Measurements from ENCODE around the gene CD27. TPM values are rescaled to one million over a fixed set of nuclear protein-coding genes. Genes with fewer than 3 reads are reported as not detected.
A peak's percentile ranks its signal among the peaks of the same experiment; 100 is the strongest.
"Not testable (repeated sequence)": the region's sequence is repeated elsewhere in the genome, so short reads cannot be mapped to it uniquely, and the experiment has no call there.

CD27 gene
- total RNA-seq, 1 donor = 24.3 TPM

DNA sequence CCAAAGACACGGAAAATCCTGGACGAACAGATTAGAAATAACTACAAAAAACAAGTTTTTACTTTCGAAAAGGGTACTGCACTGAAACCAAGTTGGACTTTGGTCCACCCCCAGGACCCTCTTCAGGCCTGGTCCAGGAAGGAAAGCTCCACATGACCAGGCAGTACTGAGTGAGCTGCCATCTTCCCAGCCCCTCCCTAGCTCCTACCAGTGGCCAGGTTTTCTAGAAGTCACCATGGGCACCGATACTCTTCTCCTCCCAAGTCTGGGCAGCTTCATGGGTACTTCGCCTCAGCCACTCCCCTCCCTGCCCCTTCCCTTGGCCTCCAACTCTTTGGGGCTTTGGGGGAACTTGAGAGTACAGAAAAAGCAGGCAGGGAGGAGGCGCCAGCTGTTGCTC is 19.1 kb downstream of the CD27 start:
- no peaks in the 10 kb centered on the region for H3K27me3 ChIP-seq (ENCODE audit: insufficient read depth, low read length)
- no peak overlapping the region for H3K4me3 ChIP-seq (ENCODE audit: low read length)
- H3K9me3 ChIP-seq (ENCODE audit: low read depth, low read length) = no peaks in the 10 kb centered on the region
- H3K4me1 ChIP-seq (ENCODE audit: insufficient read depth, low read length) = peaks cover 93% of the 10 kb centered on the region

DNA sequence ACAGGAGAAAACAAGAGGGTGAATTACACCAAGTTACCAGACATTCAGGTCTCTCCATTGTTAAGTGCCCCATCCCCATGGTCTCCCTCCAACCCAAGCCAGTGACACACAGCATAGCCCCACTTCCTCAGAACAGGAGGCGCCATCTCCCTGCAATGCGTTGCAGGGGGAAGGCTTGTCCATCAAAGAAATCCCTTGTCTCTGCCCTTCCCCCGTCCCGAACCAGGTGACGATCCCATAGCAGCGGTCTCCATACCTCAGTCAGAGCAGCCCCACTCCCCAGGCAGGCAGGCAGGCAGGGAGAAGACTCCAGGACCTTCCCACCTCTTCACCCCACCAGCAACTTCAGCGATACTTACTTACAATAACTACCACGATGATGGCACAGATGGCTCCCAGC is 19.8 kb downstream of the CD27 start:
- no peaks in the 10 kb centered on the region for H3K27me3 ChIP-seq (ENCODE audit: insufficient read depth, low read length)
- H3K4me1 ChIP-seq (ENCODE audit: insufficient read depth, low read length) = peaks cover 93% of the 10 kb centered on the region
- no peak overlapping the region for H3K4me3 ChIP-seq (ENCODE audit: low read length)
- H3K9me3 ChIP-seq (ENCODE audit: low read depth, low read length) = no peaks in the 10 kb centered on the region

DNA sequence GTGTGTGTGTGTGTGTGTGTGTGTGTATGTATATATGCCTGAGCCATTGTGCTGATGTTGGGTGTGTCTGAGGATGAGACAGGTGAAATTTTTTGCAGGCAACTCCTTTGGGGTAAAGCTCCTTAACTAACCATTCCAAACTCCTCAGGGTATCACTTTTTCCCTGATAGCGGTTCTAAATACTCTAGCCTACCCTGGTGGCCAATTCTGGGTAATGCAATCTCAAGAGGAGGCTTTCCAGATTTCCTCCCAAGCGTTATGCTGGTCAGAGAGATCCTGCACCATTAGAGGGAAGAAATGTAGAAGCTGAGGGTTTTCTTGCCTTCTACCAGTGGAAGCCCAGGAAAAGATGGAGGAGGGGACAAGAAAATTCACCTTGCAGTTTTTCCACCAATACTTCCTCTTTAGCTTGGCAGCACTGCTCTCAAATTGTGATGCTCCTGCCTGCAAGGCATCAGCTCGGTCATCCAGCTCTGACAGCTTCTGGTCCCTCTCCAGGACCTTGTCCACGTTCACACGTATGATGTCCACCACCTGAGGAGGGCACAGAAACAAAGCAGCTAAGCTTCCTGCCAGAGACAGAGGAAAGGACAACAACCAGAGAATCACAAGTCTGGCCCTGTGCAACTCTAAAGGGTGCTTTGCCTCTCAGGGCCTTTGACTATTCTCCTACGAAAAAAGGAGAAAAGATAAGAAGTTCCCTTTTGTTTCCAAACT is 20.9 kb downstream of the CD27 start:
- no peak overlapping the region for H3K4me3 ChIP-seq (ENCODE audit: low read length)
- no peaks in the 10 kb centered on the region for H3K9me3 ChIP-seq (ENCODE audit: low read depth, low read length)
- H3K4me1 ChIP-seq (ENCODE audit: insufficient read depth, low read length) = peaks cover 86% of the 10 kb centered on the region
- H3K27me3 ChIP-seq (ENCODE audit: insufficient read depth, low read length) = no peaks in the 10 kb centered on the region

DNA sequence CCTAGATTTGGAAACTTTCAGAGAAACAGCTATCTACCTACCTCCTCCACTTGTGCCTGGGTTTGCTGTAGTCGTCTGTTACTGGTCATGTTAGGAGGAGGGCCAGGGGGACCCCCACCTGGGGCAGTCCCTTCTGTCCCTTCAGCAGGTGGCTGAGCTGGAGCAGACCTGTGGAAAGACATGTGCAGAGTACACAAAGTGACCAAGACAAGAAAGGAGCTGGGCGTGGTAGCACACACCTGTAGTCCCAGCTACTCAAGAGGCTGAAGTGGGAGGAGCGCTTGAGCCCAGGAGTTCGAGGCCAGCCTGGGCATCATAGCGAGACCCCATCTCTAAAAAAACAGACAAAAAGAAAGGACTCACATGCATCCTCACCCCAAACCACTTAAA is 21.4 kb downstream of the CD27 start:
- H3K4me3 ChIP-seq (ENCODE audit: low read length) = no peak overlapping the region
- no peaks in the 10 kb centered on the region for H3K27me3 ChIP-seq (ENCODE audit: insufficient read depth, low read length)
- H3K9me3 ChIP-seq (ENCODE audit: low read depth, low read length) = no peaks in the 10 kb centered on the region
- H3K4me1 ChIP-seq (ENCODE audit: insufficient read depth, low read length) = peaks cover 83% of the 10 kb centered on the region

DNA sequence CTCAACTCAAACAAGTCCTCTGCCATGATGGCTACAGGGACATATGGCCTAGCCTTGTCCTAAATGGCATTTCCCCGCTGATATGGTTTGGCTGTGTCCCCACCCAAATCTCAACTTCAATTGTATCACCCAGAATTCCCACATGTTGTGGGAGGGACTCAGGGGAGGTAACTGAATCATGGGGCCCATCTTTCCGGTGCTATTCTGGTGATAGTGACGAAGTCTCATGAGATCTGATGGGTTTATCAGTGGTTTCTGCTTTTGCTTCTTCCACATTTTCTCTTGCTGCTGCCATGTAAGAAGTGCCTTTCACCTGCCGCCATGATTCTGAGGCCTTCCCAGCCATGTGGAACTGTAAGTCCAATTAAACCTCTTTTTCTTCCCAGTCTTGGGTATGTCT is 22.0 kb downstream of the CD27 start:
- H3K4me1 ChIP-seq (ENCODE audit: insufficient read depth, low read length) = peaks cover 83% of the 10 kb centered on the region
- H3K27me3 ChIP-seq (ENCODE audit: insufficient read depth, low read length); H3K4me3 ChIP-seq (ENCODE audit: low read length); H3K9me3 ChIP-seq (ENCODE audit: low read depth, low read length): not testable (repeated sequence)

DNA sequence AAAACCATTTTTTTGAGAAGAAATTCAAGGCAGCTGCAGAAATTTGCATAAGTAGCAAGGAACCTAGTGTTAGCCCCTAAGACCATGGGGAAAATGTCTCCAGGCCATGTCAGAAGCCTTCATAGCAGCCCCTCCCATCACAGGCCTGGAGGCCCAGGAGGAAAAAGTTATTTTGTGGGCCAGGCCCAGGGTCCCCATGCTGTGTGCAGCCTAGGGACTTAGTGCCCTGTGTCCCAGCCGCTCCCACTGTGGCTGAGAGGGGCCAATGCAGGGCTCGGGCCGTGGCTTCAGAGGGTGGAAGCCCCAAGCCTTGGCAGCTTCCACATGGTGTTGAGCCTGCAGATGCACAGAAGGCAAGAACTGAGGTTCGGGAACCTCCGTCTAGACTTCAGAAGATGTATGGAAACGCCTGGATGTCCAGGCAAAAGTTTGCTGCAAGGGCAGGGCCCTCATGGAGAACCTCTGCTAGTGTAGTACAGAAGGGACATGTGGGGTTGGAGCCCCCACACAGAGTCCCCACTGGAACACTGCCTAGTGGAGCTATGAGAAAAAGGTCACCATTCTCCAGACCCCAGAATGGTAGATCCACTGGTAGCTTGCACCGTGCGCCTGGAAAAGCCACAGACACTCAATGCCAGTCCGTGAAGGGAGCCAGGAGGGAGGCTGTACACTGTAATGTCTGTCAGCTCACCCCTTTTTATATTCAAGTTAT is 23.0 kb downstream of the CD27 start:
- peaks cover 73% of the 10 kb centered on the region for H3K4me1 ChIP-seq (ENCODE audit: insufficient read depth, low read length)
- H3K4me3 ChIP-seq (ENCODE audit: low read length); H3K9me3 ChIP-seq (ENCODE audit: low read depth, low read length); H3K27me3 ChIP-seq (ENCODE audit: insufficient read depth, low read length): not testable (repeated sequence)

DNA sequence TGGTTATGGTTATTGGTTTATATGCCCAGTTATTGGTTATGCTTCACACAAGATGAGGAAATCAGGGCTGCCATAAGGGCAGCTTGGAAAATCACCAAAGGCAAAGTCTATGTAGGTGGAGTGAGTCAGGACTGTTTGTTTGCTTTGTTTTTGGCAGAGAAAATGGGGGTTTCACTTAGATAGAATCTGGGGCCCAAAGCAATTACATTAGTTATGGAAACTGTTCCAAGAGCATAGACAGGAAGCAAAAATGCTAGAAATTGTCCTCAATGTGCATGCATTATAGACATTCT is 23.5 kb downstream of the CD27 start:
- Histone ChIP-seq H3K4me1 (ENCODE audit: insufficient read depth, low read length) (peaks cover 68% of the 10 kb centered on the region), H3K27me3 (ENCODE audit: insufficient read depth, low read length) (no peaks in the 10 kb centered on the region), H3K4me3 (ENCODE audit: low read length) (no peak overlapping the region), H3K9me3 (ENCODE audit: low read depth, low read length) (no peaks in the 10 kb centered on the region)

DNA sequence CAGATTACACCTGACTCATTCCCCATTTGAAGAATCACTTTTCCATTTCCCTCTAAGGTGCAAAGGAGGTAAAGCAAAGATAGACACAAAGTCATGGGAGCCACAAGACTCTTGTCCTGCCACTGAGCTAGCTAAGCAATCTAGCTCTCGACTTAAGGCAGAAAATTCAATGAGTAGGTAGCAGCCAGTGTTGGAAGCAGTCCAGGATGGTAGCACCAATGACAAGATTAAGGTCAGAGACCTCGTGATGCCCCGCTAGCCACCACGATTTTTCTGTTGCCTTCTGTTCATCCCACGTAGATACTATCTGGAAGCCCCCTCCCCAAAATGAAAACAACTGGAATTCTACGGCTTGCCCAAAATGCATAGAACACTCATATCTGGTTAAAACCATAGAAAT is 24.3 kb downstream of the CD27 start:
- peak overlapping the region; percentile 17 for H3K4me3 ChIP-seq (ENCODE audit: low read length)

DNA sequence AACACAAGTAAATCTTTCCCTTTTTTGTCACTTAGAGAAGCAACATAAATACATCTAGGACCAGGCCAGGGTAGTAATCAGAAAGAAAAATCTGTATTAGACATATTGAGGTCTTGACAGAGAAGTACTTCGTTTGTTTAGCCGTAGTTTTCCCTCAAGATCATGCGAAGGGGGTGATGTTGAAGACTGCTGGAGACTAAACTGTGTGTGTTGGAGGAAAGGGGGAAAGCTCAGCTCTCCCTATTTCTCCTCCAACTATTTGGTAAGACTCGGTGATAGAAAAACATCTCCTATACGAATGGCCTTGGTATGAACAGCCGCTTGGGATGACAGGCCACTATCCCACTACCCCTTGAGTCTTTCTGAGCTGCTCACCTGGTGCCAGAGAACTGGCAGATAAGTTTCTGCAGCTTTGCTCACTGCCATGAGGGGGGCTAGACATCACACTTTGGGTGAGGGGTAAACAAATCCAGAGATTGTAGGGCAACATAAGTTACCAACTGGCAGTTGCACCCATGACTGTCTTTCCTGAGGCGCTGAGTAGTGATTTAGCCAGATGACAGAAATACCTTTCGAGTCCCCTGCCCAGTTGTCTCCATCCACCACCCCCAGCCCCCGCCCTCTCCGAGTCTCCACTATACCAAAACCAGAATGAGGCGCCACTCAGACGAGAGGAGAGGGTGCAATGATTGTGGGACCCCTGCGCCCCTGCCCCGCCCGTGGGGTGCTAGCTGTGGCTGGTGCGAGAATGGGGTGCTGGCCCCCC is 25.0 kb downstream of the CD27 start:
- Histone ChIP-seq H3K27me3 (ENCODE audit: insufficient read depth, low read length) (no peaks in the 10 kb centered on the region), H3K4me3 (ENCODE audit: low read length) (peak overlapping the region; percentile 77), H3K4me1 (ENCODE audit: insufficient read depth, low read length) (peaks cover 52% of the 10 kb centered on the region), H3K9me3 (ENCODE audit: low read depth, low read length) (no peaks in the 10 kb centered on the region)

More for the DNA sequence above, 24.3 kb downstream of the CD27 start:
- Histone ChIP-seq H3K4me1 (ENCODE audit: insufficient read depth, low read length) (peaks cover 59% of the 10 kb centered on the region), H3K27me3 (ENCODE audit: insufficient read depth, low read length) (no peaks in the 10 kb centered on the region), H3K9me3 (ENCODE audit: low read depth, low read length) (no peaks in the 10 kb centered on the region)

DNA sequence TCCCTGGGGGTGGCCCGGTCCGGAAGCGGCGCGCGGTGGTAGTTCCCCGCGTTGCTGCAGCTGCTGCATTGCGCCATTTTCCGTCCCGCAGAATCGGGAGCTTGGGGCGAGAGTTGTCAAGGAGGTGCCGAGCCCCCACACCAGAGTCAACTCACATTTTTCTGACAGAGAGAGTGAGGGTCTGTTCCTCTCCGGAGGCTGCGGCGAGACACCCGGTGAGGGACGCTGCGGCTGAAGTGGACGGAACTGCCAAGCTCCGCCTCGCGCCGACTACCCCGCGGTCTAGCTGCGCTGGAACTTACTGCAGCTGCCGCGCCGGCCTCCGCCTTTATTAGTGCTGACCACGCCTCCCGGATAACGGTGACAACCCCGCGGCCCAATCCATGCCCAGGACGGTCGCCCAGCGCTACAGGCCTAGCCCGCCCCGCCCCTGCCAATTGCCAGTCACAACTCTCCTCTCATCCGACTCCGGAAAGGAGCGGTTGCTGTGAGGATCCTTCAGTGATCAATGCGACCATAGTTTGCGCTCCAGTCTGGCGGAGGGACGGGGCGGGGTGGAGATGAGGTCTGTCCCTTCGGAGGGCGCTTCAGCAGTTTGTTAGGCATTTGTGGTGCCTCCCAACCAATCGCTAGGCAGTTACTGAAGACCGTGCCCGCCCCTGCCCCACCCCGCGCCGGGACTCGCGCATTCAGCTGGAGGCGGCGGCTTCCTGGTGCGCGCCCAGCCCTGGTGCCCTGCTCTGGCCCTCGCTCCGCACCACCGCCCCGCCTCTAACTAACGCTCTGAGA is 25.8 kb downstream of the CD27 start, which contains the start of gene VAMP1:
Gene VAMP1, minus strand, starts transcription at position 303 of the 789 bp plus-strand sequence. Its CDS starts 146 bp downstream, at position 157.
- Histone ChIP-seq H3K9me3 (ENCODE audit: low read depth, low read length) (no peaks in the 10 kb centered on the region), H3K27me3 (ENCODE audit: insufficient read depth, low read length) (no peaks in the 10 kb centered on the region), H3K4me3 (ENCODE audit: low read length) (peak within 1 kb of the TSS; percentile 77), H3K4me1 (ENCODE audit: insufficient read depth, low read length) (peaks cover 46% of the 10 kb centered on the region)

DNA sequence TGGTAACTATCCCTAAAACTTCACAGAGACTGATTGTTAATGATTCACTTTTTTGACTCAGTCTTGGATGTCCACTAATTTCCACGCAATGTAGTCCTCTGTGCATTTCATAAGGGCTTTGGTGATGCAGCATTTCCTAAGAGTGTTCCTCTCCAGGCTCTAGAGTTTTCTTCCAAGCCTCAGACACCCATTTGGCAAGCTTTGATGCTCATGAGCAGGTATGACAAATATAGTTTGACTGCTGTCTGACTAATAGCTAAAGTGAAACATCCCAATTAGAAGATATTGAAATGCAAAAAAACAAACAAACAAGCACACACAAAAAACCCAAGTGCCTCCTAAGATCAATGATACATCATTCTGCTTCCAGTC is 27.2 kb downstream of the CD27 start:
- Histone ChIP-seq H3K9me3 (ENCODE audit: low read depth, low read length) (no peaks in the 10 kb centered on the region), H3K27me3 (ENCODE audit: insufficient read depth, low read length) (no peaks in the 10 kb centered on the region), H3K4me1 (ENCODE audit: insufficient read depth, low read length) (peaks cover 34% of the 10 kb centered on the region), H3K4me3 (ENCODE audit: low read length) (no peak overlapping the region)

DNA sequence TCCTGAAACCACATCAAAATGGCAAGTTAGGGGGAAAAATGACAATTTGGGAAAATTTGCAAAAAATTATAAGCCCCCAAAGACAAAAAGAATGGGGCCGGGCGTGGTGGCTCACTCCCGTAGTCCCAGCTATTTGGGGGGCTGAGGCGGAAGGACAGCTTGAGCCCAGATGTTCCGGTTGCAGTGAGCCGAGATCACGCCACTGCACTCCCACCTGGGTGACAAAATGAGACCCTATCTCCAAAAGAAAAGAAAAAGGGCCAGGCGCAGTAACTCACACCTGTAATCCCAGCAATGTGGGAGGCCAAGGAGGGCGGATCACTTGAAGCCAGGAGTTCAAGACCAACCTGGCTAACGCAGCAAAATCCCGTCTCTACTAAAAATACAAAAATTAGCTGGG is 27.7 kb downstream of the CD27 start:
- Histone ChIP-seq H3K4me1 (ENCODE audit: insufficient read depth, low read length) (peaks cover 32% of the 10 kb centered on the region), H3K27me3 (ENCODE audit: insufficient read depth, low read length) (no peaks in the 10 kb centered on the region), H3K9me3 (ENCODE audit: low read depth, low read length) (no peaks in the 10 kb centered on the region), H3K4me3 (ENCODE audit: low read length) (no peak overlapping the region)

DNA sequence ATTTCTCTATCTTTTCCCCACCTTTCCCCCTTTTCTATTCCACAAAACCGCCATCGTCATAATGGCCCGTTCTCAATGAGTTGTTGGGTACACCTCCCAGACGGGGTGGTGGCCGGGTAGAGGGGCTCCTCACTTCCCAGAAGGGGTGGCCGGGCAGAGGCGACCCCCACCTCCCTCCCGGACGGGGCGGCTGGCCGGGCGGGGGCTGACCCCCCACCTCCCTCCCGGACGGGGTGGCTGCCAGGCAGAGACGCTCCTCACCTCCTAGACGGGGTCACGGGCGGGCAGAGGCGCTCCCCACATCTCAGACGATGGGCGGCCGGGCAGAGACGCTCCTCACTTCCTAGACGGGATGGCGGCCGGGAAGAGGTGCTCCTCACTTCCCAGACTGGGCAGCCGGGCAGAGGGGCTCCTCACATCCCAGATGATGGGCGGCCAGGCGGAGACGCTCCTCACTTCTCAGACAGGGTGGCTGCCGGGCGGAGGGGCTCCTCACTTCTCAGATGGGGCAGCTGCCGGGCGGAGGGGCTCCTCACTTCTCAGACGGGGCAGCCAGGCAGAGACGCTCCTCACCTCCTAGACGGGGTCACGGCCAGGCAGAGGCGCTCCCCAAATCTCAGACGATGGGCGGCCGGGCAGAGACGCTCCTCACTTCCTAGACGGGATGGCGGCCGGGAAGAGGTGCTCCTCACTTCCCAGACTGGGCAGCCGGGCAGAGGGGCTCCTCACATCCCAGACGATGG is 30.6 kb downstream of the CD27 start:
- H3K9me3 ChIP-seq (ENCODE audit: low read depth, low read length); H3K4me3 ChIP-seq (ENCODE audit: low read length); H3K27me3 ChIP-seq (ENCODE audit: insufficient read depth, low read length); H3K4me1 ChIP-seq (ENCODE audit: insufficient read depth, low read length): not testable (repeated sequence)

DNA sequence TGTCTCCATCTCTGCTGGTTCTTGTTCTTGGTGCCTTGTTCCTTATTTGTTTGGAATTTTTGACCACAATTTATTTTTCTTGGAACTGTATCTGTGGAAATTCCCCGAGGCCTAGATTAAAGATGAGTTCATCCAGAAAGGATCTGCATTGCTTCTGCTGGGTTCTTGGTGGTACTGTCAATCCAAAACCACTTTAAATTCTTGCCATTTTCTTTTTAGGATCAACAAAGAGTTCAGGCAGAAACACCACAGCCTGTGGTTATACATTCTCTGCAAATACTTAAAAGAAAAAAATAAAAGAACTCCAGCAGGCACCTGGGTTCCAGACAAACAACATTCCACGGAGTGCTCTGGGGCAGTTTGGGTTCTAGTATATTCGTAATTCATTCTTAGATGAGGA is 31.7 kb downstream of the CD27 start:
- Histone ChIP-seq H3K27me3 (ENCODE audit: insufficient read depth, low read length) (no peaks in the 10 kb centered on the region), H3K4me3 (ENCODE audit: low read length) (no peak overlapping the region)

More for the DNA sequence above, 31.7 kb downstream of the CD27 start:
- Histone ChIP-seq H3K4me1 (ENCODE audit: insufficient read depth, low read length) (peaks cover 2% of the 10 kb centered on the region), H3K9me3 (ENCODE audit: low read depth, low read length) (no peaks in the 10 kb centered on the region)
